GM18868 (cell line): Measurements from ENCODE around the gene SEMA3A.

Experiments
- ATAC-seq: cut with Tn5 transposase; IDR thresholded peaks from one replicate; pipeline ENCODE4 v1.9.1; 2021; ENCODE audit warnings: mild to moderate bottlenecking, moderate library complexity; ENCODE audit not compliant: unreplicated experiment

SEMA3A gene

DNA sequence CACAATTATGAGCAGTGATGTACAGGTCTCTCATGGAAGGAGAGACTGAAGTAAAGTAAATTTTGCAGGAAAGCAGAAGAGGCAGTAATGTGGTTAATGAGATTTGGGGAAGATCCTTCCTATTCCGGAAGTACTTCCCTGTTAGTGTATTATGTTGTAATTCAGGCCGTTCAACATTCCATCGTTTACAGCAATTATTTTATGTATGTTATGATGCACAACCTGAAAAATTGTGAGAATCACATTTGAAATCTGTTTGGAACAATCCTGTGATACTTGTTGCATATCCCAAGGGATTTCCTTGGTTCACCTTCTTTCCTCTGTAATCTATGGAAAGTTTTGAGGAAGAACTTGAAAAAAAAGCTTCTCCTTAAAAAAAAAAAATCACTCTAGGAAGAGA, 247.8 kb downstream of the SEMA3A start:
- ATAC-seq, result no peak

GRCh38 chr7:83941300-83941699, 253.3 kb downstream of the SEMA3A start:
- ATAC-seq, result no peak

DNA sequence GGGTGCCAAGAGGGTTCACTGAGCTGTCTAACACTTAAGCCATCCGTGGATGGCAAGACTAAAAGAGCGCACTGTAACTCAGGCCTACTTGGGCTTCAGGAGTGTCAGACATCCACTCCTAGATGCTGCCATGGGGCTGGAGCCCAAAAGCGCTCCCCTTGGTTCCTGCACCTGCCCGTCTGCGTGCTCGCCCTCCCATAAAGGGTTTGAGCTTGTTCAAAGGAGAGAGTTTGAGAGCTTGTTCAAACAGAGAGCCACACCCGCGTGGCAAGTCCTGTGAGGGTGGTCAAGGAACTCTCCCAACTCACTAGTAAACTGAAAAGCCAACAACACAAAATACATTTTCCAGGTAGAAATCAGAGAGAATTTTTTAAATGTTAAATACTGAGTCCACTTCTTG, 256.7 kb downstream of the SEMA3A start:
- no peak for ATAC-seq

GRCh38 chr7:83936056-83936708, 258.4 kb downstream of the SEMA3A start:
- peak; percentile 92 for ATAC-seq

GRCh38 chr7:83934118-83934734, 260.4 kb downstream of the SEMA3A start:
- ATAC-seq, result no peak

DNA sequence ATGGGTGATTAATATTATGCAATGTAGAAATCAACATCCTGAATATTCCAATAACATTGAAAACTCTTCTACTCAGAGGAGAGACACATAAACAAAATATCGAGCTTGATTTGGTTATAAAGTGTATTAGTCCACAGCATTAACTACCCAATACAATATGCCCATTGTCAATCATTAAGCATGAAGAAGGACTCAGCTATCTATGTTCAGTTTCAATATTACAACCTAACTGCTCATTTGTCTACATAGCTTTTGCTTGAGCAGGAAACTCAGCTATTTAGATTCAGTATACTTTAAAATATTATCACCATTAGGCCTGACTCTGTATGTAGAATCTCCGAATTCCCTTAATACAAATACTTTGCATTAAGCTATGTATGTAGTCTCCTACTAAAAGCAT, 262.6 kb downstream of the SEMA3A start:
- ATAC-seq, result peak; percentile 31

DNA sequence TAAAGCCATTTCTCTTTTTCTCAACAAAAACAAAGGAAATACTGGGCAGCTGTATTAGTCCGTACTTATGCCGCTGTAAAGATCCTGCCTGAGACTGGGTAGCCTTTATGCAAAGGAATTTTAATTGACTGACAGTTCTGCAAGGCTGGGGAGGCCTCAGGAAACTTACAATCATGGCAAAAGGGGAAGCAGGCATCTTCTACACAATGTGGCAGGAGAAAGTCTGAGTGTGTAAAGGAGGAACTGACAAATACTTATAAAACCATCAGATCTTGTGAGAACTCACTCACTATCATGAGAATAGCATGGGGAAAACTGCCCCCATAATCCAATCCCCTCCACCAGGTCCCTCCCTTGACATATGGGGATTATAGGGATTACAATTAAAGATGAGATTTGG, 264.3 kb downstream of the SEMA3A start:
- no peak for ATAC-seq

DNA sequence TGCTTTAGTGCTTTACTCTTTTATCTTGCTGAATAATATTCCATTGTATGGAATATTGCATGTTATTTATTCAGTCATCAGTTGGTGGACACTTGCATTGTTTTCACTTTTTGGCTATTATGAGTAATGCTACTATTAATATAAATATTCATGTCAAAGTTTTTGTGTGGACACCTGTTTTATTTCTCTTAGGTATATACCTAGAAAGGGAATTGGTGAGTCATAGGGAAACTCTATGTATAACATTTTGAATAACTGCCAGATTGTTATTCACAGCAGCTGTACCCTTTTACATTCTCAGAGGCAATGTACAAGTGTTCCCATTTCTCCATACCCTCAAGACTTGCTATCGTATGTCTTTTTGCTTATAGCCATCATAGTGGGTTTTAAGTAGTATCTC, 268.7 kb downstream of the SEMA3A start:
- peak; percentile 73 for ATAC-seq

- ATAC-seq, result peak; percentile 51
Observed at GRCh38 chr7:83921941-83922607, 272.5 kb downstream of the SEMA3A start.

DNA sequence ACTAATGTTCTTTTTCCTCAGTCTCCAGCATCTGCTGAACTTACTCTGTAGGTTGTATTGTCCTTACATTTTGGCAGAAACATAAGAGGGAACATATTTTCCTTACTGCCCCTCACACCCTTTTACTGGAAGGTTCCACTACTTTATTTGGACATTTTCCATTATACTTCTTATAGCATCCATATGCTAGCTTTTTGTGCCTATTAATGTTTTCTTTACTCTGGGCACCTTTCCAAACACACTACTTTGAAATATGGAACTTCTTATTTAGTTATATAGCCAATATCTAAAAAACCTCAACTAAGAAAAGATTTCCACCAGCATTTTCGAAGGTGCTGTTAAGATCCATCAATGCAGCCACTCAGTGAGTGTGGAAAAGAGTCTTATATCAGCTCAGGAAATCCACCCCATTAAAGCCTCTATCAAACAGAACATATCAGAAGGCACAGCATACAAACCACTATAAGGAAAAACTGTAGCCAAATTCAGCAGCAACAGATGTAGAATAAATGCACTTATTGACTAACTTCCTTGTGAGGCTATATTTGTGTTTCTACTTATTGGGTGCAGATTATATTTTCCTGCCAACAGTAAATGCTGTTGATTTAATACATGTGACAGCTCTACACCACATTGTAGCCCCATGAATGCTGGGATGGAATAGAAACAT, 273.2 kb downstream of the SEMA3A start:
- no peak for ATAC-seq

GRCh38 chr7:83918142-83918541, 276.4 kb downstream of the SEMA3A start:
- no peak for ATAC-seq

- ATAC-seq, result no peak
Observed at GRCh38 chr7:83913174-83913573, 281.4 kb downstream of the SEMA3A start.

GRCh38 chr7:83908526-83908925, 286.1 kb downstream of the SEMA3A start:
- ATAC-seq, result no peak
